H1 (cell line): Measurements from ENCODE around the gene ADGRB3. TPM values are rescaled to one million over a fixed set of nuclear protein-coding genes. Genes with fewer than 3 reads are reported as not detected.

Source experiments
- CTCF ChIA-PET: fragments of 300-600 bp; sonication (Branson Sonifier 250); formaldehyde crosslinking; loops from one replicate; lab custom pipeline; 2021; ENCODE audit not compliant: partially characterized antibody; lab: Charles Lee
- POLR2A ChIA-PET: fragments of 300-600 bp; sonication (Branson Sonifier 250); formaldehyde crosslinking; loops from one replicate; lab custom pipeline; 2021; ENCODE audit warnings: inconsistent platforms; ENCODE audit not compliant: partially characterized antibody; lab: Charles Lee
- DNase-seq, 2 experiments: peaks; one replicate each; pipeline versions ENCODE4 v3.0.0 to v3.0.0-alpha.2; 2010 to 2022; ENCODE audit warnings: low spot score in 2 of 2, low read depth in 1 of 2, mixed read lengths in 1 of 2
- FAIRE-seq: peaks from 2 replicates; lab custom pipeline; 2011; peaks lifted over from hg19 to GRCh38; lab: Jason Lieb, UNC
- H2AFZ ChIP-seq: 2 replicates; pipeline ENCODE4 v1.8.1; 2012; ENCODE audit warnings: low read length, inconsistent platforms
- H2AK5ac ChIP-seq: 2 replicates; pipeline ENCODE4 v1.6.1; 2013; ENCODE audit warnings: low read depth, low read length
- H2BK120ac ChIP-seq: replicated peaks from 2 replicates; pipeline ENCODE3; 2013; ENCODE audit warnings: low read depth, low read length, inconsistent platforms
- H2BK12ac ChIP-seq: 2 replicates; pipeline ENCODE4 v1.6.1; 2013; ENCODE audit warnings: low read depth, low read length
- H2BK15ac ChIP-seq: 2 replicates; pipeline ENCODE4 v1.6.1; 2013; ENCODE audit warnings: low read length
- H2BK20ac ChIP-seq: 2 replicates; pipeline ENCODE4 v1.6.1; 2013; ENCODE audit warnings: low read length
- H2BK5ac ChIP-seq: 2 replicates; pipeline ENCODE4 v1.6.1; 2013; ENCODE audit warnings: low read depth, low read length
- H3K14ac ChIP-seq: 2 replicates; pipeline ENCODE4 v1.6.1; 2013; ENCODE audit warnings: inconsistent platforms; ENCODE audit not compliant: insufficient read length
- H3K18ac ChIP-seq: 2 replicates; pipeline ENCODE4 v1.6.1; 2013; ENCODE audit warnings: low read length; ENCODE audit errors: extremely low read depth
- H3K23ac ChIP-seq: 2 replicates; pipeline ENCODE4 v1.6.1; 2013; ENCODE audit warnings: inconsistent platforms; ENCODE audit not compliant: insufficient read length
- H3K23me2 ChIP-seq: 2 replicates; pipeline ENCODE4 v1.6.1; 2013; ENCODE audit warnings: low read depth, low read length
- H3K27ac ChIP-seq: 2 replicates; pipeline ENCODE4 v1.6.1; 2011; ENCODE audit warnings: low read depth, low read length, inconsistent platforms
- H3K27me3 ChIP-seq, 4 experiments: replicated peaks in 1 of 4; 1 replicate in 1 of 4; 2 replicates in 3 of 4; pipeline versions ENCODE4 v1.6.1 to v1.8.1; 2011 to 2013; ENCODE audit warnings: low read length in 3 of 4, mild to moderate bottlenecking in 3 of 4, inconsistent platforms in 2 of 4, mixed read lengths in 2 of 4, moderate library complexity in 1 of 4; ENCODE audit not compliant: control insufficient read depth in 3 of 4, insufficient read depth in 3 of 4; ENCODE audit errors: extremely low read depth in 1 of 4
- H3K36me3 ChIP-seq, 4 experiments: 2 replicates each; pipeline versions ENCODE4 v1.6.1 to v1.8.1; 2011 to 2013; ENCODE audit warnings: mild to moderate bottlenecking in 4 of 4, low read length in 3 of 4, moderate library complexity in 2 of 4, control low read depth in 1 of 4, inconsistent platforms in 1 of 4; ENCODE audit not compliant: insufficient read depth in 4 of 4, control insufficient read depth in 2 of 4
- H3K4ac ChIP-seq: replicated peaks from 2 replicates; pipeline ENCODE3; 2013; ENCODE audit warnings: low read length, low read depth, mixed read lengths, inconsistent platforms; ENCODE audit not compliant: insufficient read length
- H3K4me1 ChIP-seq, 4 experiments: replicated peaks in 1 of 4; 1 replicate in 1 of 4; 2 replicates in 3 of 4; pipeline versions ENCODE4 v1.6.1 to v1.8.1; 2011 to 2013; ENCODE audit warnings: low read length in 3 of 4, inconsistent platforms in 2 of 4, mixed read lengths in 1 of 4; ENCODE audit not compliant: insufficient read depth in 4 of 4, control insufficient read depth in 3 of 4
- H3K4me2 ChIP-seq, 2 experiments: 2 replicates each; pipeline versions ENCODE4 v1.6.1 to v1.8.1; 2011 to 2013; ENCODE audit warnings: low read depth in 2 of 2, low read length in 2 of 2, control low read depth in 1 of 2, inconsistent platforms in 1 of 2, mild to moderate bottlenecking in 1 of 2; ENCODE audit not compliant: insufficient read depth in 1 of 2
- H3K4me3 ChIP-seq, 4 experiments: fragments of 200-600, 300-600 bp in 1 of 4; sonication (generic), shearing (Covaris generic), sonication (Bioruptor Twin) in 1 of 4; 2 replicates each; pipeline versions ENCODE4 v1.5.1 to v1.8.1; 2011 to 2016; ENCODE audit warnings: low read length in 4 of 4, low read depth in 3 of 4, control low read depth in 2 of 4, inconsistent platforms in 2 of 4, mild to moderate bottlenecking in 2 of 4, mixed read lengths in 1 of 4, moderate library complexity in 1 of 4; ENCODE audit not compliant: insufficient read depth in 2 of 4; ENCODE audit errors: extremely low read depth in 1 of 4
- H3K56ac ChIP-seq: replicated peaks from 2 replicates; pipeline ENCODE3; 2013; ENCODE audit warnings: low read depth, mild to moderate bottlenecking, mixed read lengths, low read length, inconsistent platforms; ENCODE audit not compliant: insufficient read length
- H3K79me1 ChIP-seq: 2 replicates; pipeline ENCODE4 v1.6.1; 2013; ENCODE audit warnings: low read depth, low read length, control low read depth
- H3K79me2 ChIP-seq, 2 experiments: 2 replicates each; pipeline versions ENCODE4 v1.6.1 to v1.8.1; 2012 to 2013; ENCODE audit warnings: low read length in 2 of 2, mild to moderate bottlenecking in 2 of 2, inconsistent platforms in 1 of 2; ENCODE audit not compliant: insufficient read depth in 2 of 2, control insufficient read depth in 1 of 2
- H3K9ac ChIP-seq, 4 experiments: replicated peaks in 1 of 4; 1 replicate in 1 of 4; 2 replicates in 3 of 4; pipeline versions ENCODE4 v1.6.1 to v1.8.1; 2011 to 2013; ENCODE audit warnings: low read depth in 3 of 4, low read length in 3 of 4, control low read depth in 2 of 4, mild to moderate bottlenecking in 2 of 4, moderate library complexity in 2 of 4, inconsistent platforms in 1 of 4; ENCODE audit errors: extremely low read depth in 1 of 4
- H3K9me3 ChIP-seq, 2 experiments: 2 replicates each; pipeline versions ENCODE4 v1.6.1 to v1.8.1; 2012 to 2013; ENCODE audit warnings: mild to moderate bottlenecking in 2 of 2, moderate library complexity in 2 of 2, control low read depth in 1 of 2, inconsistent platforms in 1 of 2, low read depth in 1 of 2, low read length in 1 of 2, mixed read lengths in 1 of 2; ENCODE audit not compliant: insufficient read depth in 2 of 2
- H4K20me1 ChIP-seq, 2 experiments: replicated peaks in 1 of 2; 2 replicates each; pipeline versions ENCODE3 to v1.8.1; 2011 to 2013; ENCODE audit warnings: inconsistent platforms in 2 of 2, low read length in 2 of 2, mild to moderate bottlenecking in 1 of 2; ENCODE audit not compliant: insufficient read depth in 2 of 2, control insufficient read depth in 1 of 2
- H4K5ac ChIP-seq: 2 replicates; pipeline ENCODE4 v1.6.1; 2013; ENCODE audit warnings: low read length, low read depth, mixed read lengths, inconsistent platforms; ENCODE audit not compliant: insufficient read length
- H4K8ac ChIP-seq: 2 replicates; pipeline ENCODE4 v1.8.0; 2013; ENCODE audit warnings: mild to moderate bottlenecking, moderate library complexity, low read length, inconsistent platforms; ENCODE audit not compliant: insufficient read depth; ENCODE audit errors: extremely low read depth
- H4K91ac ChIP-seq: replicated peaks from 2 replicates; pipeline ENCODE3; 2013; ENCODE audit warnings: low read length, mixed read lengths, inconsistent platforms; ENCODE audit not compliant: insufficient read length
- CTCF ChIP-seq, 3 experiments: IDR thresholded peaks; 1 replicate in 2 of 3; 2 replicates in 1 of 3; pipeline versions ENCODE4 v1.5.1 to v1.6.1; 2011; ENCODE audit warnings: low read length in 3 of 3, mild to moderate bottlenecking in 3 of 3, inconsistent platforms in 2 of 3, low read depth in 1 of 3, moderate library complexity in 1 of 3; ENCODE audit not compliant: insufficient read depth in 1 of 3; ENCODE audit errors: control extremely low read depth in 1 of 3
- RAD21 ChIP-seq, 2 experiments: IDR thresholded peaks in 1 of 2; conservative IDR thresholded peaks in 1 of 2; 2 replicates each; pipeline ENCODE4 v1.6.1; 2011; ENCODE audit warnings: low read depth in 2 of 2, low read length in 2 of 2, improper control_type of control experiment in 1 of 2, inconsistent platforms in 1 of 2, mild to moderate bottlenecking in 1 of 2, moderate library complexity in 1 of 2
- SP4 ChIP-seq: IDR thresholded peaks from 2 replicates; pipeline ENCODE4 v1.6.1; 2012; ENCODE audit warnings: low read length, inconsistent platforms
- WGBS, 2 experiments: shearing (Covaris generic) in 1 of 2; methylation state at CpG; one replicate each; pipeline versions ENCODE4 v1.1.6 to v1.1.7; 2013 to 2015; ENCODE audit warnings: low lambda C conversion rate in 2 of 2, mixed read lengths in 2 of 2, inconsistent platforms in 1 of 2, low coverage in 1 of 2, missing lambda C conversion rate in 1 of 2; ENCODE audit not compliant: insufficient replicate concordance in 2 of 2, insufficient coverage in 1 of 2, insufficient read length in 1 of 2; ENCODE audit errors: extremely low coverage in 1 of 2, missing lambda C conversion rate in 1 of 2; 5-methylcytosine and 5-hydroxymethylcytosine counted together
- polyA plus RNA-seq, 7 experiments: library from polyadenylated mRNA; depleted of rRNA in 3 of 7; stranded (reverse) in 5 of 7; unstranded in 2 of 7; fragments of >200 nt in 5 of 7; fragments of 200-250 nt in 2 of 7; gene quantifications; 1 replicate in 5 of 7; 2 replicates in 1 of 7; 4 replicates in 1 of 7; pipeline versions ENCODE4 v1.2.1 to v1.2.3, GENCODE V29; 2011 to 2013; ENCODE audit warnings: missing spikeins in 2 of 7, mixed read lengths in 2 of 7
- total RNA-seq: library from RNA; stranded (reverse); fragmentation: NEBNext Ultra II Directional; extraction: Animal tissue kit (Norgen Biotek cat#: 25700); gene quantifications from 2 replicates; pipeline ENCODE4 v1.2.1, GENCODE V29; 2021

Gene ADGRB3
- total and polyA plus RNA-seq, 2 of the 8 experiments (the other 6 are each of a cell fraction or from before 2014, with no cell fraction given): 0.35 to 1.2 TPM

DNA sequence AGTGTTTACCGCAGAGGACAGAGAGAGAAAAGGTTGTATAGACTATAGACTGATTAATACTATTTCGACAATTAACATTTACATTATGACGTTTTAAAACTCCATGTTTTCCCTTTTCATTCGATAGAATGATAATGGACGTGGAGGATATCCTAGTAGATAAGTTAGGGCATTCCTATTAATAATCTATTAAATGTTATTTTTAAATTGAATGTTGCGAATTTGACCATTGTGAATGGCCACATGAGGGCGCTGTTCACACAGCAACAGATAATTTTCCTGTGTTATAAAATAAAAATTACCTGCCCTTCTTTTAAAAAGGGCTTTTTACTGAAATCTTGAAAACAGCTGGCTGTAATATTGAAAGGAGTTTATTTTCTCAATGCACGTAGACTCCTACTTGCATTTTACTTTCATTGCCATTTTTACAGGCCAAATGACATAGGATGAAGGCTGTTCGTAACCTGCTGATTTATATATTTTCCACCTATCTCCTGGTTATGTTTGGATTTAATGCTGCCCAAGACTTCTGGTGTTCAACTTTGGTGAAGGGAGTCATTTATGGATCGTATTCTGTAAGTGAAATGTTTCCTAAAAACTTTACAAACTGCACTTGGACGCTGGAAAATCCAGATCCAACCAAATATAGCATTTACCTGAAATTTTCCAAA is 3.3 kb downstream of the ADGRB3 start:
- H4K91ac ChIP-seq: no peak overlapping the region
- H3K9ac ChIP-seq: no peak overlapping the region
- H2AK5ac ChIP-seq: no peak overlapping the region
- H3K27ac ChIP-seq: no peak overlapping the region
- no peak overlapping the region for H2BK5ac ChIP-seq
- H3K18ac ChIP-seq: no peak overlapping the region
- H3K23me2 ChIP-seq: peaks cover 15% of the 10 kb centered on the region
- H2BK120ac ChIP-seq: no peak overlapping the region
- no peak overlapping the region for H4K8ac ChIP-seq
- H2BK20ac ChIP-seq: no peak overlapping the region
- H3K14ac ChIP-seq: no peak overlapping the region
- H3K23ac ChIP-seq: no peak overlapping the region
- H3K36me3 ChIP-seq: no peaks in the 10 kb centered on the region
- no peak overlapping the region for H2AFZ ChIP-seq
- H3K4me2 ChIP-seq: no peak overlapping the region; a peak in 1 of 4 replicates
- H3K79me1 ChIP-seq: no peaks in the 10 kb centered on the region
- H4K20me1 ChIP-seq: peaks cover 0 to 4% of the 10 kb centered on the region in 2 experiments
- peaks cover 0 to 28% (median 15%) of the 10 kb centered on the region in 4 experiments; a peak in 6 of 7 replicates for H3K27me3 ChIP-seq
- no peak overlapping the region for H3K56ac ChIP-seq
- TF ChIP-seq RAD21 (IDR thresholded peaks at IDR 0.05 in 1 of 2, conservative IDR thresholded peaks at IDR 0.05 in 1 of 2; ENCODE audit: low read depth in 2 of 2, low read length in 2 of 2) (peak; percentile 74 to 81), CTCF (IDR thresholded peaks at IDR 0.05; ENCODE audit: control extremely low read depth in 1 of 3, insufficient read depth in 1 of 3, low read depth in 1 of 3, low read length in 3 of 3) (peak in 2 of 3 experiments; percentile 42 to 54; a peak in 2 of 4 replicates), SP4 (no peak)
- no peak overlapping the region for H3K4me3 ChIP-seq
- FAIRE-seq (no peak), DNase-seq (peak in 1 of 2 experiments; percentile 52)
- H3K4me1 ChIP-seq: peaks cover 0 to 13% (median 8%) of the 10 kb centered on the region in 4 experiments; a peak in 5 of 7 replicates
- H3K79me2 ChIP-seq: no peaks in the 10 kb centered on the region
- POLR2A ChIA-PET: no interaction called here
- no peak overlapping the region for H2BK12ac ChIP-seq
- CTCF ChIA-PET: interaction anchor here (0.7 to 7.9 kb wide), 23 partner anchors 9 to 1528 kb away, joined by 3 to 119 read pairs (median 4); no protein-coding TSS in a partner anchor
- no peaks in the 10 kb centered on the region for H3K9me3 ChIP-seq
- no peak overlapping the region for H3K4ac ChIP-seq
- H2BK15ac ChIP-seq: no peak overlapping the region
- no peak overlapping the region for H4K5ac ChIP-seq
- 29% methylated on average over 11 of the region's 11 CpGs; no CpG with 5 or more reads in 1 of the 2 experiments for WGBS, 2 experiments
